GM12865 (cell line): ENCODE data around the gene FAM131C.

Experiments used
- DNase-seq: peaks from one replicate; pipeline ENCODE4 v3.0.0; 2010; ENCODE audit warnings: low read depth
- H3K4me3 ChIP-seq: 2 replicates; pipeline ENCODE4 v1.5.1; 2011; ENCODE audit warnings: mild to moderate bottlenecking, low read depth, low read length, control low read depth
- CTCF ChIP-seq: IDR thresholded peaks from 2 replicates; pipeline ENCODE4 v1.5.1; 2011; ENCODE audit warnings: low read length, control low read depth, low read depth, inconsistent platforms; ENCODE audit not compliant: insufficient read depth; ENCODE audit errors: missing control alignments

Gene FAM131C

DNA sequence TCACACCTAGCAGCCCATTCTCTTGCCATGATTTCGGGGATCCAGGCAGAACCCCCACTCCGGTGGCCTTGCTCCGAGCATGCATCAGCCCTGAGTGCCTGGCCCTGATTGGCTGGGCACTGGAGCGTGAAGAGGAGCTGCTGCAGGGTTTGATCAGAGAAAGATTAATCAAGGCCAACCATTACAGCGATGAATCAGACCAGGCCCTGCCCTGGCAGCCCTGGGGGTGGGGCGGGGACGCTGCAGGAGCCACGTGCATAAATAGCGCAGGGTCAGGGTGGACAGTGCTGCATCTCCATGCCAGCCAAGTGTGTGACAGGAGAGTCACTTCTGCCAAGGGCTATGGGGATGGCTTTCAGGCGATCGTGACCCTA, 3.4 kb upstream of the FAM131C start:
- H3K4me3 ChIP-seq, result no peak overlapping the region
- DNase-seq, result no peak
- no peak for TF ChIP-seq CTCF

GRCh38 chr1:16076031-16076864, 2.8 kb upstream of the FAM131C start:
- no peak for DNase-seq
- no peak for TF ChIP-seq CTCF

GRCh38 chr1:16075337-16076030, 2.0 kb upstream of the FAM131C start:
- TF ChIP-seq CTCF, result no peak
- no peak for DNase-seq
- H3K4me3 ChIP-seq, result no peak overlapping the region

More at GRCh38 chr1:16076031-16076864, 2.8 kb upstream of the FAM131C start:
- no peak overlapping the region for H3K4me3 ChIP-seq

DNA sequence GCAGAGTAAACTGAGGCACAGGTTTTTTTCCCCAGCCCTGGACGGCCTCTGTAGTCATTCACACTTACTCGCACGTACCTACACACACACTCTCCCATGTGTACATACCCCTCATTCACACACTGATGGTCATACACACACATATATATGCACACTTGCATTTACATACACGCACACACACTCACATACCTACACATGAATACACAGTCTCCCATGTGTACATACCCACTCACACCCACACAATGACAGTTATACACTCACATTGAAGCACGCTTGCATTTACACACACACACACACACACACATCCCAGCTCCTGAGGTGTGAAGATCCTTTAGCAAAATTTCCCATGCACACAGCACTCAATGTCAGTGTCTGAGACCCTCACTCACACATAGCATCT, 766 bp upstream of the FAM131C start:
- DNase-seq, result no peak
- no peak for TF ChIP-seq CTCF
- no peak overlapping the region for H3K4me3 ChIP-seq

DNA sequence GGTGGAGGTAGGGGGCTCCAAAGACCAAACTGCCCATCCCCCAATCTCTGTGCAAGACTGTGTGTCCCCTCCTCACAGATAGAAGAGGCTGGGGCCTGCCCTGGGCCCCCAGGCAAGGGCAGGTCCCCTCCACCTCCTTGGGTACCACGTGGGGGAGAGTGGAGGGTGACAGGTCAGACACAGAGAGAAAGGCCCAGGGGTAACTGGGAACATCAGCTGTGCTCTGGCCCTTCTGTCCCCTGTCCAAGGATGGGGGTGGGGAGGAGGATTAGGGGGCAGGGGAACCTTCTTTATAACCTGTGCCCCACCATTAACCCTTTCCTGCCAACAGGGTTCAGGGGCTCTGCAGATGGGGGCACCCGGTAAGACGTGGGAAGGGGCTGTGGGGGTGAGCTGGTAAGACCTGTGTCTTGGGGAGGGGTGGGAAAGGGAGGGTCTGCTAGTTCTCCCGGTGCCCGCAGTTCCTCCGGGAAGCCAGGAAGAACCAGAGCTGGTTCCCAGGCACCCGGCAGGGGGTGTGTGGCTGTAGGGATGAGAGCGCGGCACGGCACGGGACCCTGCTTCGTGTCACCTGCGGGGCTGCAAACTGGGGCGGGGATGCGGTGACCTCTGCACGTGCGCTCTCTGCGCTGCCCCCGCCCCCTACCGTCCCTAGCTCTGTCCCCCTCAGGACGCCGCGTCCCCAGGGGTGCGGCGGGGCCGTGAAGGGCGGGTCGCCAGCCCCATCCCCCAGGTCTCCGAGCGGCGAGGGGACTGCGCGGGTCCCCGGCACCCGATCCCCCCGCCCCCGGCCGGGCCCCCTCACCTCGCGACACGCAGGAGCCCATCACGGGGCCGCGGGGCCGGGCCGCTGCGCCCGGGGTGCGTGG, 601 bp downstream of the FAM131C start:
- no peak for DNase-seq
- TF ChIP-seq CTCF, result no peak
- H3K4me3 ChIP-seq, result no peak overlapping the region

GRCh38 chr1:16072095-16072494, 1.4 kb downstream of the FAM131C start:
- H3K4me3 ChIP-seq, result no peak overlapping the region
- TF ChIP-seq CTCF, result no peak
- no peak for DNase-seq
